NCI-H2107 treated with DMSO at 0.1 percent for 48 hours (cell line): ENCODE results near the gene PCDHGB4.
"Not testable (repeated sequence)": the region's sequence is repeated elsewhere in the genome, so short reads cannot be mapped to it uniquely, and the experiment has no call there.

Experiments used
- DNase-seq: peaks from one replicate; lab custom pipeline; 2025; ENCODE audit not compliant: unreplicated experiment; lab: John Stamatoyannopoulos, UW

Gene PCDHGB4

GRCh38 chr5:141387557-141388311, at the start of gene PCDHGB4:
PCDHGB4 (plus strand) TSS chr5:141387698; CDS start chr5:141387885, 187 bp downstream.
- DNase-seq = not testable (repeated sequence)

- DNase-seq = no peak
These were observed 48.8 kb upstream of the PCDHGB4 start, which contains the start of gene PCDHGA2 for GRCh38 chr5:141338538-141339306. PCDHGA2 (plus strand) TSS chr5:141338760.

DNA sequence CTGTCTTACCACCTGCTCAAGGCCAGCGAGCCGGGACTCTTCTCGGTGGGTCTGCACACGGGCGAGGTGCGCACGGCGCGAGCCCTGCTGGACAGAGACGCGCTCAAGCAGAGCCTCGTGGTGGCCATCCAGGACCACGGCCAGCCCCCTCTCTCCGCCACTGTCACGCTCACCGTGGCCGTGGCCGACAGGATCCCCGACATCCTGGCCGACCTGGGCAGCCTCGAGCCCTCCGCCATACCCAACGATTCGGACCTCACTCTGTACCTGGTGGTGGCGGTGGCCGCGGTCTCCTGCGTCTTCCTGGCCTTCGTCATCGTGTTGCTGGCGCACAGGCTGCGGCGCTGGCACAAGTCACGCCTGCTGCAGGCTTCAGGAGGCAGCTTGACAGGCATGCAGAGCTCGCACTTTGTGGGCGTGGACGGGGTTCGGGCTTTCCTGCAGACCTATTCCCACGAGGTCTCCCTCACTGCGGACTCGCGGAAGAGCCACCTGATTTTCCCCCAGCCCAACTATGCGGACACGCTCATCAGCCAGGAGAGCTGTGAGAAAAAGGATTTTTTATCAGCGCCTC, 46.6 kb upstream of the PCDHGB4 start:
- not testable (repeated sequence) for DNase-seq

DNA sequence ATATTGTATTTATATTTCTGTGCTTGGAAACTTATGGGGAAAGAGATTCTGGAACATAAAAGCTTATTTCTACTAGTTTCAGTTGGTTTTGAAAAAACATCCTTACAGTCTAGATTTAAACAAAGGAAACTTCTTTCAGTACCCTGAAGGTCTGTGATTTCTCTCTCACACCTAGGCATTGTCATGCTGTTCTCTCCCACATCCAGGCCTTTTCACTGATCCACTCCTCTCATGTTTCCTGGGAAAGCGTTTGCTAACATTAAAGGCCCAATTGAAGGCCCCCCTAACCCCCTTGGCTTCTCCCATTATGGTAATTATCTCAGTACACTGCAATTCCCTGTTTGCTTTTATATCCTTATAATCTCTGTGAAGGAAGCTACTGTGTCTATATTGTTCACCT, 44.7 kb upstream of the PCDHGB4 start:
- no peak for DNase-seq

- no peak for DNase-seq
These were observed 44.1 kb upstream of the PCDHGB4 start, which contains the start of gene PCDHGA3 for GRCh38 chr5:141343242-141343952. PCDHGA3 (plus strand) TSS chr5:141343829; CDS start chr5:141344034, 205 bp downstream.

GRCh38 chr5:141343953-141344463, 43.5 kb upstream of the PCDHGB4 start:
- DNase-seq = no peak

DNA sequence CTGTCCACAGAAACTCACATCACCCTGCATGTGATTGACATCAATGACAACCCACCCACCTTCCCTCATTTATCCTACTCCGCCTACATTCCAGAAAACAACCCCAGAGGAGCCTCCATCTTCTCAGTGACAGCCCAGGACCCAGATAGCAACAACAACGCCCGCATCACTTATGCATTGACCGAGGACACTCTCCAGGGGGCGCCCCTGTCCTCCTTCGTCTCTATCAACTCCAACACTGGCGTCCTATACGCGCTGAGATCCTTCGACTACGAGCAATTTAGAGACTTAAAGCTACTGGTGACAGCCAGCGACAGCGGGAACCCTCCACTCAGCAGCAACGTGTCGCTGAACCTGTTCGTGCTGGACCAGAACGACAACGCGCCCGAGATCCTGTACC, 42.2 kb upstream of the PCDHGB4 start:
- DNase-seq = no peak

GRCh38 chr5:141346017-141346416, 41.5 kb upstream of the PCDHGB4 start:
- DNase-seq = not testable (repeated sequence)

DNA sequence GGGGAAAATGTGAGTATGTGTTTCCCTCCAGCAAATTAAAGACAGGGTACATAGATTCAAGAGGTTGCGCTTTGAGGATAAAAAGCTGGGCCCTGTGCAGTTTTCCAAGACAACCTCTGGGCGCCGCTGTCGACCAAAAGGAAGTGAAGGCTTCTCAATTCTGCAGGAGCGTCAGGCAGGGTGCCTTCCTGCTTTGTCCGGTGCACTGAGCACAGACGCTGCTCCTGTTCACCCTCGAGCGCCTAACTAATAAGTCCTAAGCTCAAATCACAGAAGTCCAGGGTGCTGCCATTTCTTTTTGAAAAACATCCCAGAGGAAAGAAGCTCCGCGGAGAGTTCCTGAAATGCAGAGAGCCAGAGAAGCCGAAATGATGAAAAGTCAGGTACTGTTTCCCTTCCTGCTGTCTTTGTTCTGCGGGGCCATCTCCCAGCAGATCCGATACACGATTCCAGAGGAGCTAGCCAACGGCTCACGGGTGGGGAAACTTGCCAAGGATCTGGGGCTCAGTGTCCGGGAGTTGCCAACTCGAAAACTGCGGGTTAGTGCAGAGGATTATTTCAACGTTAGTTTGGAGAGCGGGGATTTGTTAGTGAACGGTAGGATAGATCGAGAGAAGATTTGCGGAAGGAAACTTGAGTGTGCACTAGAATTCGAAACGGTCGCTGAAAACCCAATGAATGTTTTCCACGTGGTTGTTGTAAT, 37.4 kb upstream of the PCDHGB4 start, which contains the start of gene PCDHGB1:
TSS of gene PCDHGB1 (plus strand) at position 183 of the 703 bp plus-strand sequence. CDS start at position 345, 162 bp downstream.
- DNase-seq = no peak

- no peak for DNase-seq
These were observed 35.9 kb upstream of the PCDHGB4 start for GRCh38 chr5:141351591-141351990.

- DNase-seq = no peak
These were observed 32.5 kb upstream of the PCDHGB4 start, which contains the start of gene PCDHGA4 for GRCh38 chr5:141354900-141355469. PCDHGA4 (plus strand) TSS chr5:141355021; CDS start chr5:141355108, 87 bp downstream.

- DNase-seq = no peak
These were observed 31.9 kb upstream of the PCDHGB4 start for GRCh38 chr5:141355641-141356040.

GRCh38 chr5:141356133-141356532, 31.4 kb upstream of the PCDHGB4 start:
- no peak for DNase-seq

DNA sequence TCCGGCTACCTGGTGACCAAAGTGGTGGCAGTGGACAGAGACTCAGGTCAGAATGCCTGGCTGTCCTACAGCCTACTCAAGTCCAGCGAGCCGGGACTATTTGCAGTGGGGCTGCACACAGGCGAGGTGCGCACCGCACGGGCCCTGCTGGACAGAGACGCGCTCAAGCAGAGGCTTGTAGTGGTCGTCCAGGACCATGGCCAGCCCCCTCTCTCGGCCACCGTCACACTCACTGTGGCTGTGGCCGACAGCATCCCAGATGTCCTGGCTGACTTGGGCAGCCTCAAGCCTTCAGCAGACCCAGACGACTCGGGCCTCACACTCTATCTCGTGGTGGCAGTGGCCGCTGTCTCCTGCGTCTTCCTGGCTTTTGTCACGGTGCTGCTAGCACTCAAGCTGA, 30.5 kb upstream of the PCDHGB4 start:
- DNase-seq = no peak

DNA sequence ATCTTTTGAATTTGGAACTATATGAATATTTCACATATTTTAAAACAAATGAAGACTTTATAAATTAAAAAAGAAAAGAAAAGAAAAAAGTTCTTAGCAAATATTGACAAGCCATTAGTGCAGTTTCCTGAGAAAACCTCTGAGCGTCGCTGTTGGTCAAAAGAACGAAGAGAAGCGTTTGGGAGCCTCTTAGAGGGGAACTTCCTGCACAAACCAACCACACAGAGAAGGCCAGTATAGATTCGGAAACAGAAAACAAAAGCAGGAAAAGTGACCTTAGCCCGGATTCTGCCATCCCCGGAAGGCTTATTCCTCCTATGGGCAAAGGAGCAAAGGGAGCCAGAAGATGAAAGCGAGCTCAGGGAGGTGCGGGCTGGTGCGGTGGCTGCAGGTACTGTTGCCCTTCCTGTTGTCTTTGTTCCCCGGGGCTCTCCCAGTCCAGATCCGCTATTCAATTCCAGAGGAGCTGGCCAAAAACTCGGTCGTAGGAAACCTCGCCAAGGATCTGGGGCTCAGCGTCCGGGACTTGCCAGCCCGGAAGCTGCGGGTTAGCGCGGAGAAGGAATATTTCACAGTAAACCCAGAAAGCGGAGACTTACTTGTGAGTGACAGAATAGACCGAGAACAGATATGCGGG, 27.6 kb upstream of the PCDHGB4 start, which contains the start of gene PCDHGB2:
TSS of gene PCDHGB2 (plus strand) at position 205 of the 637 bp plus-strand sequence. CDS start at position 347, 142 bp downstream.
- no peak for DNase-seq

DNA sequence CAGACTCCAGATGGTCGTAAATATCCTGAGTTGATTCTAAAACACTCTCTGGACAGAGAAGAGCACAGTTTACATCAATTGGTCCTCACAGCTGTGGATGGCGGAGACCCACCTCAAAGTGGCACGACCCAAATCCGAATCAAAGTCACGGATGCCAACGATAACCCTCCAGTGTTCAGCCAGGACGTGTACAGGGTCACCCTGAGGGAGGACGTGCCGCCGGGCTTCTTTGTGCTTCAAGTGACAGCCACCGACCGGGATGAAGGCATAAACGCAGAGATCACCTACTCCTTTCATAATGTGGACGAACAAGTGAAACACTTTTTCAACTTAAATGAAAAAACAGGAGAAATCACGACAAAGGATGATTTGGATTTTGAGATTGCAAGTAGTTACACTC, 26.8 kb upstream of the PCDHGB4 start:
- DNase-seq = no peak

DNA sequence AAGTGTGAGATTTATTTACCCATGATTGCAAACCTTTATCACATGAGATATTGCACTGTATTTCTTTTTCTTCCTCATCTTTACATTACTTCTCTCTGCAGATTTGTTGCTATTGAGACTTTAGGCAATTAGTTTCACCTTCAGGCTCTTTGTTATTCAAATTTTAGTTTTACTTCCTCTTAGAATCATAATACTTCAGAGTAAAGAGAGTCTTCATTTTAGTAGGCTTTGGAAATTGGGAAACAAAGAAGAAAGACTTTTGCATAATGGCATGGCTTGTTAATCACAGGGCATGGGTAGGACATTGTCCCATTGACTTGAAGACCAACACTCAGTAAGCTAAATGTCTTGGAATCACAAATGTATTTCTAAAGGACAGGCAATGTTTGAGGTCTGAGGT, 24.8 kb upstream of the PCDHGB4 start:
- DNase-seq = no peak

GRCh38 chr5:141363952-141364660, 23.4 kb upstream of the PCDHGB4 start, which contains the start of gene PCDHGA5:
PCDHGA5 (plus strand) TSS chr5:141364162; CDS start chr5:141364331, 169 bp downstream.
- DNase-seq = no peak
